GM19035 (cell line): ENCODE data around the gene NRCAM.
"Not testable (repeated sequence)": the region's sequence is repeated elsewhere in the genome, so short reads cannot be mapped to it uniquely, and the experiment has no call there.

Experiments
- ATAC-seq: cut with Tn5 transposase; IDR thresholded peaks from one replicate; pipeline ENCODE4 v1.9.1; 2021; ENCODE audit not compliant: unreplicated experiment

NRCAM gene

DNA sequence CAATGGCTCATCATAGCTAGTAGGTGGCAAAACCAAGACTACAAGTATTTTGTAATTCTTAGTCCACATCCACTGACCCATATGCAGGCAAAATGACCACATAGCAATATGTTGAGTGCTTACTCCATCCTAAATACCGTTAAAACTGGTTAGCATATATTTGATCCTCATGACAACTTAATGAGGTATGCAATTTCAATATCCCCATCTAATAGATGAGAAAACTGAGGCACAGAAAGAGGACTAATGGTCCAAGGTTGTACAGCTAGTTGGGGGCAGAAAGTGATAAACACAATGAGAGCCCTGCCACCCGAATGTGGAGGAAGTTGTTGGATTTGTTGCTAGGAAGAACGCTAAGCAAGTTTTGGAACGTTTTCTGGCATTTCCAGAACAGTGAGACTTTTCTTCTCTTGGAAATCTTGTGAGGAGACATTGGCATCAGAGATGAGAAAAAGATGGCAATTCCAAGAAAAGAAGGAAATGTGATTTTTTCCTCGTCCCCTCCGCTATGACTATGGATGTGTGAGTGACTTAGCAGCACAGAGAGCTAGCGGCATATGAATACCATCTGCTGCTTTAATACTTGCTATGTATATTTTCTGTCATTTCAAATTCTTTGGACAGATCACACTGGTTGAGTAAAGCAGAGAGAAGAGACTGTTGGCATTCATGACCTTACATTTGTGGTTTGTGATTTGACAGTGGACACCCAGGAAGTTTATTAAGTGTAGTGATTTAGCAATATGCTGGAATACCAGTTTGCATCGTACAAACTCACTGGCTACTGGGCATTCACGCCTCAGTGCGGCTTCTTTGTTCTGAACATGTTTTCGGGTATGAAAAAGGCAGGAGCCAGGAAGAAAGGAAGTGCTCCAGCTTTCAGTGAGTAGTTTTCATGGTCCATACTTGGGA lies 51.5 kb downstream of the NRCAM start:
- no peak for ATAC-seq

- no peak for ATAC-seq
Measured at GRCh38 chr7:108403597-108404217, 52.5 kb downstream of the NRCAM start.

GRCh38 chr7:108402865-108403264 lies 53.4 kb downstream of the NRCAM start:
- ATAC-seq, result no peak

GRCh38 chr7:108396080-108396479 lies 60.2 kb downstream of the NRCAM start:
- no peak for ATAC-seq

- ATAC-seq, result no peak
Measured at GRCh38 chr7:108395426-108395825, 60.8 kb downstream of the NRCAM start.

DNA sequence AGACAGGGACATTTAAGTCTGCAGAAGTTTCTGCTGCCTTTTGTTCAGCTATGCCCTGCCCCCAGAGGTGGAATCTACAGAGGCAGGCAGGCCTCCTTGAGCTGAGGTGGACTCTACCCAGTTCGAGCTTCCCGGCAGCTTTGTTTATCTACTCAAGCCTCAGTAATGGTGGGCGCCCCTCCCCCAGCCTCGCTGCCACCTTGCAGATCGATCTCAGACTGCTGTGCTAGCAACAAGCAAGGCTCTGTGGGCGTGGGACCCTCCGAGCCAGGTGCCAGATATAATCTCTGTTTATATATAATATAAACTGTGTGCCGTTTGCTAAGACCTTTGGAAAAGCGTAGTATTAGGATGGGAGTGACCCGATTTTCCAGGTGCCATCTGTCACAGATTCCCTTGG lies 63.1 kb downstream of the NRCAM start:
- ATAC-seq, result not testable (repeated sequence)

DNA sequence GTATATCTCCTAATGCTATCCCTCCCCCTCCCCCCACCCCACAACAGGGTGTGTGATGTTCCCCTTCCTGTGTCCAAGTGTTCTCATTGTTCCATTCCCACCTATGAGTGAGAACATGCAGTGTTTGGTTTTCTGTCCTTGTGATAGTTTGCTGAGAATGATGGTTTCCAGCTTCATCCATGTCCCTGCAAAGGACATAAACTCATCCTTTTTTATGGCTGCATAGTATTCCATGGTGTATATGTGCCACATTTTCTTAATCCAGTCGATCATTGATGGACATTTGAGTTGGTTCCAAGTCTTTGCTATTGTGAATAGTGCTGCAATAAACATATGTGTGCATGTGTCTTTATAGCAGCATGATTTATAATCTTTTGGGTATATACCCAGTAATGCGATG lies 68.5 kb downstream of the NRCAM start:
- not testable (repeated sequence) for ATAC-seq

- ATAC-seq, result no peak
Measured at GRCh38 chr7:108385834-108386422, 70.3 kb downstream of the NRCAM start.

GRCh38 chr7:108384716-108385483 lies 71.3 kb downstream of the NRCAM start:
- peak; percentile 73 for ATAC-seq

GRCh38 chr7:108382932-108383331 lies 73.3 kb downstream of the NRCAM start:
- no peak for ATAC-seq

DNA sequence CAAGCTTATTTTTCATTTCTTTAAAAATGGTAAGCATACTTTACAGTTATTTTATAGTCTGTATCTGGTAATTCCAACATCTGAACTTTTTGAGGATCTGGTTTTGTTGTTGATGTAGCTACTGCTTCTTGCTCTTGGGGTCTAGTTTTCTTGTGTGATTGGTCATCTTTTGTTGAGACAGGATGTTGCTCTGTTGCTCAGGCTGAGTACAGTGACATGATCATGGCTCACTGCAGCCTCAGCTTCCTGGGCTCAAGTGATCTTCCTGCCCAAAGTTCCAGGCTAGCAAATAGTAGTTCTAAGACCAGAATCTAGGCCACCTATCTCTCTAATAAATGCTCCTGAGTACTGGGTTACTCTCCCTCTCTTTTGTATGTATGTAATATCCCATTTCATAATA lies 75.7 kb downstream of the NRCAM start:
- no peak for ATAC-seq

- ATAC-seq, result no peak
Measured at GRCh38 chr7:108376206-108376605, 80.0 kb downstream of the NRCAM start.

DNA sequence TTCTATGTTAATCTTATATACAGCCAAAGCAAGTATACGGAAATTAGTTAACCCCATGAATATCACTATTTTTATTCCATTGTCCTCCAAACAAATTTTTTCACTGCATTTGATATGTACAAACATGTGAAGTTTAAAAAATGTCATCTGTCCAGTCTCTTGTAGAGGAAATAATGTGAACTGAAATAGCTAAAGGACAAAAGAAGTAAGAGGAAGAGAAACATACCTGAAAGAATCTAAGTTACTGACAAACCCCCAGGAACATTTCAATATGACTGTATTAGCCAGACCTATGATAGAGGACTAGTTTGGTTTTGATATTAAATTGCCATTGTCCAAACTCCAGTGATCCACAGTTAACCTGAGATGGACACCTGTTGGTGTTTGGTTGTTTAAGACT lies 80.6 kb downstream of the NRCAM start:
- ATAC-seq, result no peak

DNA sequence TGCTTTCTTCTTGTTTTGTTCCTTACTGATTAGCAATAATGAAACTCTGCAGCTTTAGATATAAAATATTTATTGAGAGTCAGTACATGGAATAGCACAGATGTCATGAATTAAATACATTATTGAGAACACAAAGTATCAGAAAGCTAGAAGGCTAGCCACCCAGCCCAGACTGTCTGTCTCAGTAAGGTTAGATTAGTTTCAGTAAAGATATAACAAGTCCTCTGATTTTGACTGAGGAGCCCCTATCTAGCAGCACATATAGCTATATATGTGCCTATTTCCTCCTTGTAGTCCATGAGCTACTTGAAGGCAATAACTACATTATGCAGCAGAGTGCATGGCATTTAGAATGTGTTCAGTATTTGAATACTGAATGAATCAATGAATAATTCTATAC lies 81.3 kb downstream of the NRCAM start:
- no peak for ATAC-seq

DNA sequence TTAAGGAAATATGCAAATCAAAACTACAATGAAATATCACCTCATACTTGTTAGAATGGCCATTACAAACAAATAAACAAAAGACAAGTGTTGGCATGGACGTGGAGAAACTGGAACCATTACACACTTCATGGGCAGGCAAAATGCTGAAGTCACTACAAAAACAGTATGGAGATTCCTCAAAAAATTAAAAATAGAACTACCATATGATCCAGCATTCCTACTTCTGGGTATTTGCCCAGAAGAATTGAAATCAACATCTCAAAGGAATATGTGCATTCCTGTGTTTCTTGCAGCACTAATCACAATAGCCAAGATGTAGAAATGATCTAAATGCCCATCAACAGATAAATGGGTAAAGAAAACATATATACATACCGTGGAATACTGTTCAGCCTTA lies 83.6 kb downstream of the NRCAM start:
- no peak for ATAC-seq

- ATAC-seq, result no peak
Measured at GRCh38 chr7:108370616-108371015, 85.6 kb downstream of the NRCAM start.

GRCh38 chr7:108368466-108368865 lies 87.8 kb downstream of the NRCAM start:
- ATAC-seq, result no peak

DNA sequence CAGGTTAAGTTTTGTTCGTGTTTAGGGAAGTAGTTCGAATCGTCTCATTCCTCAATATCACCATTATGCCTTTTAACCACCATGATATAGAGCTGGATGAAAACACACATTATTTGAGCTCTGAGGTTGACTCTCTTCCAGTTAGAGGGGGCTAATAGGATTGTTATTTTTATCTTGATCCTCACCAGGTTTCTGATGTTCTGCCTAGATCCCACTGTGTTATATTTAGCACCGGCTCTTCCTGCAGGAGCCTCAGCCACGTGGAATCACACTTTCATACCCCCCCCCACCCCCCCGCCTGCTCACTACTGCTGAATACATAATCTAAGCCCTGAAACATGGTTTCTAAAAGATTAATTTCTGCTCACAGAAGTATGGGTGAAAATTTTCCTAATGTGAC lies 88.3 kb downstream of the NRCAM start:
- ATAC-seq, result no peak

GRCh38 chr7:108367314-108367713 lies 88.9 kb downstream of the NRCAM start:
- ATAC-seq, result no peak

DNA sequence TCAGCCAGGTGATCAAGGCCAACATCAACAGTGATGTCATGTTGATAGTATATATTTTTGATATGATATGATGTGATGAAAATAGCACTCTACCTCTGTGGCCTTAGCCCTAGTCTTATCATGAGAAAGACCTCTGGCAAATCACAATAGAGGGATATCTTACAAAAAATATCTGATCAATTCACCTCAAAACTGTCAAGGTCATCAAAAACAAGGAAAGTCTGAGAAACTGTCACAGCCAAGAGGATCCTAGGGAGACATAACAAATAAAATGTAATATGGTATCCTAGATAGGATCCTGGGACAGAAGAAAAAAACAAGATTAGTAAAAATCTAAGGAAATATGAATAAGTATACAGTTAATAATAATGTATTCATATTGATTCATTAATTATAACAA lies 92.6 kb downstream of the NRCAM start:
- no peak for ATAC-seq

DNA sequence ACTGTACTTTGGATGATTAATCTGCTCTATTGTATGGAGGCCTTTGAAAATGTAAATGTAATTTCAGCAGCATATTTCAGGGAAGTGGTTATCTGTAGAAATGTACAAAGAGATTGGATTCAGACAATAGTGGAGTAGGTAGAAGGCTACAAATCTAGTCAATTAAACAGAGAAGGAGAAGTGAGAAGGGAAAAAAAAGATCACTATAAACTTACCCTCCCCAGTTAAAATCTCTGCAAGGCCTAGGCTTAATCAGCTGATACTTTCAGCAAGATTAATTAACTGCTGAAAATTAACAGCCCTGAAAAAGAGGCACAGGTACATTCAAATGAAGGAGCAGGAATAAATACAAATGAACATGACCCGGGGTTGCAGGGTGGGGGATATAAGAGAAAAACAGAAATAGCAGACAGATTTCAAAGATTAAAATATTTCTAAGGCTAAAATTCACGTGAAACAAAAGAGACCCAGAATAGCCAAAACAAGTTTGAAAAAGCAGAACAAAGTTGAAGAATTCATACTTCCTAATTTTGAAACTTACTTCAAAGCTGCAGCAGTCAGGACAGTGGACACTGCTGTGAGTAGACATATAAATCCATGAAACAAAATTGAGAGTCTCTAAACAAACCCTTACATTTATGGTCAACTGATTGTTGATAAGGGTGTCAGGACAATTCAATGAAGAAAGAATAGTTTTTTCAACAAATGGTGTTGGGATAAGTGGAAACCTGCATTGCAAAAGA lies 96.0 kb downstream of the NRCAM start:
- no peak for ATAC-seq
